Stimulated activated CD4-positive, alpha-beta T cell treated with anti-CD3 and anti-CD28 coated beads, TNF-alpha, amount 100 ng/mL, for 48 hours (primary cell): ENCODE results near the gene IGFBP1.

Source experiments
- DNase-seq, 3 donors: peaks; one replicate each; pipeline ENCODE4 v3.0.0-alpha.2; 2020; ENCODE audit warnings: low read depth in 3 of 3

Gene IGFBP1

GRCh38 chr7:45881280-45881758 is 7.0 kb upstream of the IGFBP1 start:
- no peak for DNase-seq

- no peak for DNase-seq
These were observed 6.4 kb upstream of the IGFBP1 start for GRCh38 chr7:45881759-45882464.

GRCh38 chr7:45882465-45882810 is 5.8 kb upstream of the IGFBP1 start:
- no peak for DNase-seq

GRCh38 chr7:45884136-45884535 is 4.2 kb upstream of the IGFBP1 start:
- no peak for DNase-seq

- DNase-seq, result no peak
These were observed 2.9 kb upstream of the IGFBP1 start for GRCh38 chr7:45885264-45885882.

GRCh38 chr7:45886931-45887667 is 1.2 kb upstream of the IGFBP1 start:
- no peak for DNase-seq

- DNase-seq, result no peak
These were observed 692 bp downstream of the IGFBP1 start for GRCh38 chr7:45888993-45889366.

- no peak for DNase-seq
These were observed 1.2 kb downstream of the IGFBP1 start for GRCh38 chr7:45889367-45890067.

GRCh38 chr7:45890125-45890901 is 2.0 kb downstream of the IGFBP1 start:
- no peak for DNase-seq

- no peak for DNase-seq
These were observed 2.7 kb downstream of the IGFBP1 start for GRCh38 chr7:45890902-45891461.

- DNase-seq, result no peak
These were observed 3.4 kb downstream of the IGFBP1 start for GRCh38 chr7:45891462-45892402.

- no peak for DNase-seq
These were observed 4.2 kb downstream of the IGFBP1 start for GRCh38 chr7:45892407-45893035.

- no peak for DNase-seq
These were observed 5.2 kb downstream of the IGFBP1 start for GRCh38 chr7:45893374-45893995.

GRCh38 chr7:45893996-45894664 is 5.8 kb downstream of the IGFBP1 start:
- DNase-seq, result no peak

GRCh38 chr7:45894665-45895062 is 6.4 kb downstream of the IGFBP1 start:
- no peak for DNase-seq

GRCh38 chr7:45897042-45897690 is 8.9 kb downstream of the IGFBP1 start:
- DNase-seq, result no peak

GRCh38 chr7:45898222-45898621 is 9.9 kb downstream of the IGFBP1 start:
- no peak for DNase-seq

- DNase-seq, result no peak
These were observed 13.3 kb downstream of the IGFBP1 start for GRCh38 chr7:45901566-45901965.
